ENCODE data around the gene SLC29A1. TPM values are rescaled to one million over a fixed set of nuclear protein-coding genes. Genes with fewer than 3 reads are reported as not detected.

The SLC29A1 gene
- total and polyA plus RNA-seq, 4 donors = 15.1 to 67.2 (median 16.7) TPM

Small RNA genes lying within 50 kb of the gene (small RNA-seq; reads per million reads assigned to genes)
- gene RN7SL811P = not detected

Other genes with a start within 250 kb of the SLC29A1 start
- 10 to 100 TPM; 34.6 to 36.9 TPM for gene MRPL14, start 96.1 kb upstream of the SLC29A1 start, total RNA-seq
- gene MRPL14, start 96.1 kb upstream of the SLC29A1 start, polyA plus RNA-seq = 100 to 1,000 TPM in 1 of 2 donors, 10 to 100 TPM in 1; 44.9 to 118 TPM
- 10 to 100 TPM; 53.8 to 64.9 TPM for gene TMEM63B, start 96.0 kb upstream of the SLC29A1 start, total RNA-seq
- 10 to 100 TPM in 1 of 2 donors, 1 to 10 TPM in 1; 9.6 to 21.4 TPM for gene TMEM63B, start 96.0 kb upstream of the SLC29A1 start, polyA plus RNA-seq
- under 1 TPM; 0.08 to 0.19 TPM for gene CAPN11, start 64.8 kb upstream of the SLC29A1 start, total RNA-seq
- gene CAPN11, start 64.8 kb upstream of the SLC29A1 start, polyA plus RNA-seq = under 1 TPM in 1 of 2 donors, not detected in 1; 0.09 TPM
- gene MYMX, start 6.7 kb upstream of the SLC29A1 start, total RNA-seq = not detected
- gene MYMX, start 6.7 kb upstream of the SLC29A1 start, polyA plus RNA-seq = under 1 TPM in 1 of 2 donors, not detected in 1; 0.14 TPM
- gene HSP90AB1, start 23.5 kb downstream of the SLC29A1 start, total RNA-seq = 100 to 1,000 TPM; 170 to 281 TPM
- gene HSP90AB1, start 23.5 kb downstream of the SLC29A1 start, polyA plus RNA-seq = 100 to 1,000 TPM; 129 to 235 TPM
- 10 to 100 TPM; 19.8 to 22.4 TPM for gene SLC35B2, start 33.9 kb downstream of the SLC29A1 start, total RNA-seq
- gene SLC35B2, start 33.9 kb downstream of the SLC29A1 start, polyA plus RNA-seq = 10 to 100 TPM; 18.9 to 27.0 TPM
- gene NFKBIE, start 42.0 kb downstream of the SLC29A1 start, total RNA-seq = 1 to 10 TPM; 4.9 TPM
- 1 to 10 TPM; 3.7 to 4.6 TPM for gene NFKBIE, start 42.0 kb downstream of the SLC29A1 start, polyA plus RNA-seq
- not detected for gene TMEM151B, start 46.9 kb downstream of the SLC29A1 start, total RNA-seq
- not detected for gene TMEM151B, start 46.9 kb downstream of the SLC29A1 start, polyA plus RNA-seq
- 1 to 10 TPM; 9.2 to 9.6 TPM for gene AARS2, start 89.8 kb downstream of the SLC29A1 start, total RNA-seq
- 1 to 10 TPM; 1.9 to 4.5 TPM for gene AARS2, start 89.8 kb downstream of the SLC29A1 start, polyA plus RNA-seq
- not detected for gene SPATS1, start 119.1 kb downstream of the SLC29A1 start, total RNA-seq
- not detected for gene SPATS1, start 119.1 kb downstream of the SLC29A1 start, polyA plus RNA-seq
- gene CDC5L, start 164.1 kb downstream of the SLC29A1 start, total RNA-seq = 10 to 100 TPM; 12.2 to 12.3 TPM
- 1 to 10 TPM; 5.4 to 9.8 TPM for gene CDC5L, start 164.1 kb downstream of the SLC29A1 start, polyA plus RNA-seq